NCI-H146 treated with DMSO at 0.1 percent for 48 hours (cell line): Measurements from ENCODE around the gene ARMC9.

Experiments used
- DNase-seq: peaks from one replicate; lab custom pipeline; 2025; ENCODE audit not compliant: unreplicated experiment; lab: John Stamatoyannopoulos, UW

The ARMC9 gene

GRCh38 chr2:231379266-231380215 is 181.1 kb downstream of the ARMC9 start:
- DNase-seq, result no peak

GRCh38 chr2:231380307-231380706 is 181.9 kb downstream of the ARMC9 start:
- no peak for DNase-seq

- no peak for DNase-seq
These were observed 182.8 kb downstream of the ARMC9 start for GRCh38 chr2:231380991-231381847.

- no peak for DNase-seq
These were observed 183.7 kb downstream of the ARMC9 start for GRCh38 chr2:231382116-231382515.

- DNase-seq, result no peak
These were observed 185.1 kb downstream of the ARMC9 start for GRCh38 chr2:231383416-231384108.

- no peak for DNase-seq
These were observed 185.6 kb downstream of the ARMC9 start for GRCh38 chr2:231384109-231384435.

GRCh38 chr2:231384970-231385369 is 186.5 kb downstream of the ARMC9 start:
- no peak for DNase-seq

- DNase-seq, result no peak
These were observed 187.0 kb downstream of the ARMC9 start for GRCh38 chr2:231385429-231385828.

GRCh38 chr2:231386446-231386845 is 188.0 kb downstream of the ARMC9 start:
- DNase-seq, result no peak

GRCh38 chr2:231387904-231388724 is 189.7 kb downstream of the ARMC9 start:
- DNase-seq, result no peak

- DNase-seq, result no peak
These were observed 190.4 kb downstream of the ARMC9 start for GRCh38 chr2:231388725-231389346.

- DNase-seq, result no peak
These were observed 192.2 kb downstream of the ARMC9 start for GRCh38 chr2:231390667-231391066.

- DNase-seq, result no peak
These were observed 193.6 kb downstream of the ARMC9 start for GRCh38 chr2:231391981-231392380.

- no peak for DNase-seq
These were observed 194.2 kb downstream of the ARMC9 start for GRCh38 chr2:231392431-231393148.

GRCh38 chr2:231393149-231394131 is 195.0 kb downstream of the ARMC9 start:
- DNase-seq, result no peak

GRCh38 chr2:231394211-231395141 is 196.0 kb downstream of the ARMC9 start:
- DNase-seq, result no peak
